ENCODE results near the gene UFSP1.
"Not testable (repeated sequence)": the region's sequence is repeated elsewhere in the genome, so short reads cannot be mapped to it uniquely, and the experiment has no call there.

Gene UFSP1

DNA sequence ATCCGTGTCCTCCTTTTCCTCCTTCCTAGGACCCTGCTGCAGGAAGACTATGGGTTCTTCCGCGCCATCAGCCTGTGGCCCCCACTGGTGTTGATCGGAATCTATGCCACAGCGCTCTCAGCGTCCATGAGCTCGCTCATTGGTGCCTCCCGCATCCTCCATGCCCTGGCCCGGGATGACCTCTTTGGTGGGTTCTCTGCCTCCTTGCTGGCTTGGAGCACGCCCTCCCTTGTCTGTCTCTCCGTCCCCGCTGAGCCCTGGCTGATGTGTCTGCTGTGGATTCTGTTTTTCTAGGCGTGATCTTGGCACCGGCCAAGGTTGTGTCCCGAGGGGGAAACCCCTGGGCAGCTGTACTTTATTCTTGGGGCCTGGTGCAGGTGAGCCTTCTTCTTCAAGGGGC lies 29.7 kb downstream of the UFSP1 start:
- Mint-ChIP-seq H3K27ac (no peak overlapping the region), H3K36me3 (peaks cover 12% of the 10 kb centered on the region), H3K27me3 (no peaks in the 10 kb centered on the region)

GRCh38 chr7:100856871-100857282 lies 32.6 kb downstream of the UFSP1 start:
- Mint-ChIP-seq H3K27ac (no peak overlapping the region), H3K27me3 (no peaks in the 10 kb centered on the region), H3K4me1 (peaks cover 14% of the 10 kb centered on the region), H3K36me3 (peaks cover 7% of the 10 kb centered on the region), H3K4me3 (no peak overlapping the region), H3K9me3 (no peaks in the 10 kb centered on the region)

More for the DNA sequence above, 29.7 kb downstream of the UFSP1 start:
- H3K4me3 Mint-ChIP-seq = no peak overlapping the region
- peaks cover 4% of the 10 kb centered on the region for H3K4me1 Mint-ChIP-seq
- H3K9me3 Mint-ChIP-seq = no peaks in the 10 kb centered on the region

DNA sequence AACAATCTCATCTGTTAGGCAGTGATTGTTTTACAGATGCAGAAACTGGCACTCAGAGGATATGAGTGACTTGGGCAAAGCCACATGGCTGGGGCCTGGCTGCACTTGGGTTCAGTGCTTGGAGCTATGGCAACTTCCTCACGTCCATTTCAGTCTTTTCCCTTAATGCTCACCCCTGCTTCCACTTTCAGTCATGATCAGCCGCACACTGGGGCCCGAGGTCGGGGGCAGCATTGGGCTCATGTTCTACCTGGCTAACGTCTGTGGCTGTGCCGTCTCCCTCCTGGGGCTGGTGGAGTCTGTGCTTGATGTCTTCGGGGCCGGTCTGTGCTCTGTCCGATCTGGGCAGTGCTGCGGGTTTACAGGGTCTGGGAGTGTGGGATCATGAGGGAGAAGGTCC lies 34.0 kb downstream of the UFSP1 start:
- H3K27ac Mint-ChIP-seq = no peak overlapping the region
- H3K4me3 Mint-ChIP-seq = no peak overlapping the region
- no peaks in the 10 kb centered on the region for H3K9me3 Mint-ChIP-seq
- H3K36me3 Mint-ChIP-seq = peaks cover 7% of the 10 kb centered on the region
- H3K4me1 Mint-ChIP-seq = peaks cover 20% of the 10 kb centered on the region
- no peaks in the 10 kb centered on the region for H3K27me3 Mint-ChIP-seq

DNA sequence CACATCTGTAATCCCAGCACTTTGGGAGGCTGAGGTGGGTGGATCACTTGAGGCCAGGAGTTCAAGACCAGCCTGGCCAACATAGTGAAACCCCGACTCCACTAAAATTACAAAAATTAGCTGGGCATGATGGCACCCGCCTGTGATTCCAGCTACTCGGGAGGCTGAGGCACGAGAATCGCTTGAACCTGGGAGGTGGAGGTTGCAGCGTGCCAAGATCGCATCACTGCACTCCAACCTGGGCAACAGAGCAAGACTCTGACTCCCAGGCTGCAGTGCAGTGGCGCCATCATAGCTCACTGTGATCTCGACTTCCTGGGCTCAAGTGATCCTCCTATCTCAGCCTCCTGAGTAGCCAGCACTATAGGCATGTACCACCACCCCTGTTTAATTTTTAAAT lies 34.6 kb downstream of the UFSP1 start:
- peaks cover 20% of the 10 kb centered on the region for H3K4me1 Mint-ChIP-seq
- H3K9me3 Mint-ChIP-seq, H3K27ac Mint-ChIP-seq, H3K36me3 Mint-ChIP-seq, H3K4me3 Mint-ChIP-seq, H3K27me3 Mint-ChIP-seq: not testable (repeated sequence)

DNA sequence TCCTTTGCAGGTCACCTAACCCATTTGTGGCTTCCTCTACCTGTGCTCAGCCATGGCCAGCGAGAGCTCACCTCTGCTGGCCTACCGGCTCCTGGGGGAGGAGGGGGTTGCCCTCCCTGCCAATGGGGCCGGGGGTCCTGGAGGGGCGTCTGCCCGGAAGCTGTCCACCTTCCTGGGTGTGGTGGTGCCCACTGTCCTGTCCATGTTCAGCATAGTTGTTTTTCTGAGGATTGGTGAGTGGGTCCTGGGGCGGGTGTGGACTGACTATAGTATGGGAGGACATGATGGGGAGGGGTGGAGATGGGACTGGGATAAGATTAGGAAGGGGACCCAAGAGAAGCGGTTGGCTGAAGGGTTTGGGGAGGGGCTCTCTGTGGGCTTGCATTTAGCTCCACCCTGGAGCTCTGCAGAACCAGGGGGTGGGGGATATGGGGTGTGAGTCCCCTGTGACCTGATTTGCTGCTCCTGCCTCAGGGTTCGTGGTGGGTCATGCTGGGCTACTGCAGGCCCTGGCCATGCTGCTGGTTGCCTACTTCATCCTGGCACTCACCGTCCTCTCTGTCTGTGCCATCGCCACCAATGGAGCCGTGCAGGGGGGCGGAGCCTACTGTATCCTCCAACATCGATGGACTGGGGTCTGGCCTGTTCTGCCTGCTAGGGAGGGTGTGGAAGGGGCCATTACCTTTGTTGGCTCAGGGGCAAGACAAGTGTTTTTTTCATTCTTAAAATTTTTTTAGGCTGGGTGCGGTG lies 35.2 kb downstream of the UFSP1 start:
- Mint-ChIP-seq H3K4me3 (peak overlapping the region; percentile 89), H3K27ac (no peak overlapping the region), H3K36me3 (peaks cover 5% of the 10 kb centered on the region), H3K9me3 (no peaks in the 10 kb centered on the region), H3K4me1 (peaks cover 20% of the 10 kb centered on the region), H3K27me3 (no peaks in the 10 kb centered on the region)

DNA sequence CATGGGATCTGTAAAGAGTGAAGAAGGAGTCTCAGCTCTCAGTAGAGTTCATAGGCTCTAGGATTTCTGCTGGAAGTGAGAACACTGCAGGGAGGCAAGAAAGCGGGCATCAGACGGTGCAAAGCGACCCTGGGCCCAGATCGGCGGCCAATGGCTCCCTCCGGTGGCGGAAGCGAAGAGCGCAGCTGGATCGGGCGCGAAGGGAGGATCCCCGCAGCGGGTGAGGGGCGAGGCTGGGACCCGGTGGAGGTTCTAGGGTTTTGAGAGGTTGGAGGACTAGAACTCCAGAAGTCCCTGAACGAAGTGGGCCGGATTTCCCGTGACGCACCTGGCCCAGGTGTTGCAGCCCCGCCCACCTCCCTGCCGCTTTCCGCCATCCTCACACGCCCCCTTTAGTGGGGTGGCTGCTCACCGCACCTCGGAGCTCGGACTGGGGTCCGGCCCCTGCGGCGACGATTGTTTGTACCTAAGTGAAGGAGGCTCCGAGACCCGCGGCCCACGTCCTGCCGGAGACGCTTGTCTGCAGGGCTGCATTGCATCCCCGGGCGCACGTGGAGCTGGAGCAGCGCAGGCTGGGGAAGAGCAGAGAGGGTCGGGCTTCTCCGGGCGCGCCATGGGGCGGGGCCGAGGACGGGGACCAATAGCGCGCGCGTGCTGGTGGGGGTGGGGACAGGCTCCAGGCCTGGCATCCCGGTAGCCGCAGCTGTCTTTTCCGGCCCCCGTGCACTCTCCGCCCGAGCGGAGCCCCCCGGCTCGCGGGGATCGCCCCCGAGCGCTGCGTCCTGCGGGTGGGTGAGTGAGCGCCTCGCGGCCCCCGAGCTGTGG lies 37.3 kb downstream of the UFSP1 start, which contains the start of gene SLC12A9:
Gene SLC12A9, plus strand, starts transcription at position 666 of the 825 bp plus-strand sequence. CDS start 1,485 bp downstream, outside the sequence.
- Mint-ChIP-seq H3K4me1 (peaks cover 20% of the 10 kb centered on the region), H3K36me3 (peaks cover 6% of the 10 kb centered on the region), H3K27me3 (no peaks in the 10 kb centered on the region), H3K4me3 (peak within 1 kb of the TSS; percentile 89), H3K9me3 (no peaks in the 10 kb centered on the region), H3K27ac (peak within 1 kb of the TSS; percentile 86)

GRCh38 chr7:100847360-100847759 lies 42.2 kb downstream of the UFSP1 start:
- Mint-ChIP-seq H3K4me1 (peaks cover 8% of the 10 kb centered on the region), H3K27me3 (no peaks in the 10 kb centered on the region), H3K27ac (no peak overlapping the region), H3K9me3 (no peaks in the 10 kb centered on the region), H3K4me3 (no peak overlapping the region), H3K36me3 (peaks cover 3% of the 10 kb centered on the region)

DNA sequence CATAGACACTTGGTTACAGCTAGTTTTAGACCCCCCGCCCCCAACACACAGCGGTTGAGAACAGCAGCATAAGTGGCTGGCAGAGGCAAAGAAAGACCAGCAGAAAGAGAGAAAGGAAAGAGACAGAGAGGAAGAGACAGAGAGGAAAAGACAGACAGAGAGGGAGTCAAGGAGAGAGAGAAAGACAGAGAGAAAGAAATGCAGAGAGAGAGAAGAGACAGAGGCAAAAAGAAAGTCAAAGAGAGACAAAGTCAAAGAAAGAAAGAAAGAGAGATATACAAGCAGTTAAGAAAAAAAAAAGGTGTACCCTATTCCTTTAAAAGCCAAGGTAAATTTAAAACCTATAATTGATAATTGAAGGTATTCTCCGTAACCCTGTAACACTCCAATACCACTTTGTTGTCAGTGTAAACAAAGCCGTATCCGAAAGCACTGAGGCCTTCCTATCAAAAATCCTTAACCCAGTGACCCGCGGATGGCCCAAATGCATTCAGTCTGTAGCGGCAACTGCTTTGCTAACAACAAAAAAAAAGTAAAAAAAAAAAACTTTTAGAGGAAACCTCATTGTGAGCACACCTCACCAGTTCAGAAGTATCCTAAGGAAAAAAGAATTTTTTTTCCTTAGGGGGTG lies 48.9 kb downstream of the UFSP1 start:
- Mint-ChIP-seq H3K36me3 (no peaks in the 10 kb centered on the region), H3K4me3 (no peak overlapping the region), H3K4me1 (peaks cover 9% of the 10 kb centered on the region), H3K27ac (no peak overlapping the region), H3K27me3 (no peaks in the 10 kb centered on the region), H3K9me3 (no peaks in the 10 kb centered on the region)

- H3K27me3 Mint-ChIP-seq = no peaks in the 10 kb centered on the region
- H3K9me3 Mint-ChIP-seq = no peaks in the 10 kb centered on the region
- H3K36me3 Mint-ChIP-seq = no peaks in the 10 kb centered on the region
- no peak overlapping the region for H3K4me3 Mint-ChIP-seq
- H3K4me1 Mint-ChIP-seq = peaks cover 9% of the 10 kb centered on the region
- no peak overlapping the region for H3K27ac Mint-ChIP-seq
Measured at GRCh38 chr7:100839361-100839760, 50.2 kb downstream of the UFSP1 start.
